Parathyroid adenoma (tissue), 2 donors: ENCODE data around the gene SURF6.

ENCODE experiments used
- H2AFZ ChIP-seq: fragments of 300-600 bp; sonication (generic); one replicate; pipeline ENCODE4 v1.7.0; 2017; ENCODE audit warnings: antibody characterized with exemption, mild to moderate bottlenecking
- H3K27ac ChIP-seq: fragments of 300-600 bp; sonication (generic); one replicate; pipeline ENCODE4 v1.7.0; 2017
- H3K27me3 ChIP-seq: fragments of 300-600 bp; sonication (generic); one replicate; pipeline ENCODE4 v1.7.0; 2017; ENCODE audit warnings: low read length; ENCODE audit not compliant: control insufficient read depth, insufficient read depth
- H3K36me3 ChIP-seq: fragments of 300-600 bp; sonication (generic); one replicate; pipeline ENCODE4 v1.7.0; 2017; ENCODE audit warnings: low read length; ENCODE audit not compliant: control insufficient read depth, insufficient read depth
- H3K4me1 ChIP-seq: fragments of 300-600 bp; sonication (generic); one replicate; pipeline ENCODE4 v1.7.0; 2017; ENCODE audit warnings: control low read depth
- H3K4me2 ChIP-seq: fragments of 300-600 bp; sonication (generic); one replicate; pipeline ENCODE4 v1.7.0; 2017; ENCODE audit warnings: low read length
- H3K4me3 ChIP-seq: fragments of 300-600 bp; sonication (generic); one replicate; pipeline ENCODE4 v1.7.0; 2017; ENCODE audit warnings: low read depth, low read length
- H3K79me2 ChIP-seq: fragments of 300-600 bp; sonication (generic); one replicate; pipeline ENCODE4 v1.7.0; 2017; ENCODE audit warnings: control low read depth
- H3K9ac ChIP-seq: fragments of 300-600 bp; sonication (generic); one replicate; pipeline ENCODE4 v1.7.0; 2017; ENCODE audit warnings: mild to moderate bottlenecking
- H3K9me3 ChIP-seq: fragments of 300-600 bp; sonication (generic); one replicate; pipeline ENCODE4 v1.7.0; 2017; ENCODE audit warnings: low read length; ENCODE audit not compliant: control insufficient read depth
- TF ChIP-seq, protein P1 (sequence below): fragments of 300-600 bp; sonication (generic); IDR thresholded peaks from one replicate; pipeline ENCODE4 v1.7.0; 2017; ENCODE audit warnings: antibody characterized with exemption, mild to moderate bottlenecking
- donor health status: primary hyperparathyroidism.

The SURF6 gene

DNA sequence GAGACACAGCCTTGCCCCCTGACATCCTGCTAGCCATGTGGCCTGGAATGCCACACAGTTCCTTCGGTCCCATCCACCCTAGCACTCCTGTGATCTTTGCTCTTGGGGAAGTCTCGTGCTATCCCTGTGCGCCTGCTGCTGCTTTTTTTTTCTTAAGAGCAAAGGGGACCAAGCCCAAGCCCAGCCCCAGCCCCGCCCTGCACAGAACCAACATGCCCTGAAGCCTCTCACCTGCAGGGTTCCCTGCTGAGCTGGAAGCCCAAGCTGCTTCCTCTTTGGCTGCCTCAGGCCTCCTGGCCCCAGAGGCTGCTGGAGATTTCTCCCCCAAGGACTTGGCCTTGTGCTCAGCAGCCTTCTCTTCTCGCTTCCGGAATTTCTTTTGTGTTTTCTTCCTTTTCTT, 1.8 kb downstream of the SURF6 start:
- no peak overlapping the region for H2AFZ ChIP-seq
- H3K27ac ChIP-seq, result no peak overlapping the region
- no peak overlapping the region for H3K4me3 ChIP-seq
- H3K9me3 ChIP-seq, result no peaks in the 10 kb centered on the region
- TF ChIP-seq, protein P1, sequence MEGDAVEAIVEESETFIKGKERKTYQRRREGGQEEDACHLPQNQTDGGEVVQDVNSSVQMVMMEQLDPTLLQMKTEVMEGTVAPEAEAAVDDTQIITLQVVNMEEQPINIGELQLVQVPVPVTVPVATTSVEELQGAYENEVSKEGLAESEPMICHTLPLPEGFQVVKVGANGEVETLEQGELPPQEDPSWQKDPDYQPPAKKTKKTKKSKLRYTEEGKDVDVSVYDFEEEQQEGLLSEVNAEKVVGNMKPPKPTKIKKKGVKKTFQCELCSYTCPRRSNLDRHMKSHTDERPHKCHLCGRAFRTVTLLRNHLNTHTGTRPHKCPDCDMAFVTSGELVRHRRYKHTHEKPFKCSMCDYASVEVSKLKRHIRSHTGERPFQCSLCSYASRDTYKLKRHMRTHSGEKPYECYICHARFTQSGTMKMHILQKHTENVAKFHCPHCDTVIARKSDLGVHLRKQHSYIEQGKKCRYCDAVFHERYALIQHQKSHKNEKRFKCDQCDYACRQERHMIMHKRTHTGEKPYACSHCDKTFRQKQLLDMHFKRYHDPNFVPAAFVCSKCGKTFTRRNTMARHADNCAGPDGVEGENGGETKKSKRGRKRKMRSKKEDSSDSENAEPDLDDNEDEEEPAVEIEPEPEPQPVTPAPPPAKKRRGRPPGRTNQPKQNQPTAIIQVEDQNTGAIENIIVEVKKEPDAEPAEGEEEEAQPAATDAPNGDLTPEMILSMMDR, result no peak
- no peaks in the 10 kb centered on the region for H3K27me3 ChIP-seq
- peaks cover 7% of the 10 kb centered on the region for H3K4me1 ChIP-seq
- no peak overlapping the region for H3K4me2 ChIP-seq
- no peak overlapping the region for H3K9ac ChIP-seq
- H3K36me3 ChIP-seq, result no peaks in the 10 kb centered on the region
- H3K79me2 ChIP-seq, result no peaks in the 10 kb centered on the region

DNA sequence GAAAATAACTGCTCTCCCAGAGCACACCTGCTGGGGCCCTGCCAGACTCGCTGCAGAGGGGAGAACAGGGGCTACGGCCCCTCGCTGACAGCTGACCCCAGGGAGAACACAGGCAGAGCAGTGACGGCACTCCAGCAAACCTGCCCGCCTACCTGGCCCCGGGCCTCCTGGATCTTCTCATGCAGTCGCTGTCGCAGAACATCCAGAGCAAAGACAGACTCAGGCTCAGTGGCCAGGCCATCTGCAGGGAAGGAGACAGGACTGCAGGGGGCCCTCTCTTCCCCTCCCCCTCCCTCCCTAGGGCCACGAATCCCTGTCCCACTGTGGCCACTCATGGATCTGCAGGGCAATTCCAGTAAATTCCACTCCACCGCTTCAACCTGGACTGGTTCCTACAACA, 2.4 kb downstream of the SURF6 start:
- Histone ChIP-seq H3K9ac (no peak overlapping the region), H2AFZ (no peak overlapping the region), H3K4me1 (peaks cover 7% of the 10 kb centered on the region), H3K9me3 (no peaks in the 10 kb centered on the region), H3K79me2 (no peaks in the 10 kb centered on the region), H3K27me3 (no peaks in the 10 kb centered on the region), H3K36me3 (no peaks in the 10 kb centered on the region), H3K4me2 (no peak overlapping the region), H3K27ac (no peak overlapping the region), H3K4me3 (no peak overlapping the region)
- TF ChIP-seq, protein P1, result no peak

DNA sequence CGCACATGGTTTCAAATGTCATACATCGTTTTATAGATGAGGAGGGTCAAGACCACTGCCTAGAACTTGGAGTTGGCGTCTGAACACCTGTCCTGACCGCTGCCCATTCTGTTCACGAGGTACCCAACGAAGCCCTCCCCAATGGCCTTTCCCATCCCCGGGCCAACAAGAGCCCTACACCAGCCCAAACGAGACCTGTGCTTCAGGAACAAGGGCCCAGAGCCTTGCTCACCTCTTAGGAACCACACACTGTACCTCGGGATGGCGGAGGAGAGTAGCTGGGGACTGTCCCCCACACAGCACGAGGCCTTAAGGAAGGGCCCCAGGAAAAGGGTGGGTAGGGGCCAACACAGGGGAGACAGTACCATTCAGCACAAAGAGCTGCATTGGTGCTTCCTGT, 3.0 kb downstream of the SURF6 start:
- H3K27ac ChIP-seq, result no peak overlapping the region
- no peaks in the 10 kb centered on the region for H3K9me3 ChIP-seq
- H3K36me3 ChIP-seq, result no peaks in the 10 kb centered on the region
- no peak overlapping the region for H2AFZ ChIP-seq
- peaks cover 7% of the 10 kb centered on the region for H3K4me1 ChIP-seq
- H3K9ac ChIP-seq, result no peak overlapping the region
- H3K79me2 ChIP-seq, result no peaks in the 10 kb centered on the region
- no peaks in the 10 kb centered on the region for H3K27me3 ChIP-seq
- no peak overlapping the region for H3K4me2 ChIP-seq
- no peak overlapping the region for H3K4me3 ChIP-seq
- TF ChIP-seq, protein P1, result no peak

DNA sequence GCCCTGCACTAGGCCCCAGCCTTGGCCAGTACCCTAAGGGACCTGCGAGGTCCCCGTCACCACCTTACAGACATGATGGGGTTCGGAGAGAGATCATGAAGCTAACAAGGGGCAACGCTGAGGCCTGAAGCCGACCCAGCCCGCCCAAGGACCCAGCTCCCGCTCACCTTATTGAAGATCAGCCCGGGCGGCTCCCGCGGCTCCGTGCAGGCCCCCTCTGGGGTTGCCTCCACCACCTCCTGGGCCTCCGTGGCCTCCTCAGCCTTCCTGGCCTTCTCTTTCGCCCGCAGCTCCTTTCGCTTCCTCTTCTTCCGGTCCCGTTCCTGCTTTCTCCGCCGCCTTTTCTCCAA, 3.6 kb downstream of the SURF6 start:
- Histone ChIP-seq H3K27me3 (no peaks in the 10 kb centered on the region), H3K36me3 (no peaks in the 10 kb centered on the region), H3K4me1 (peaks cover 7% of the 10 kb centered on the region), H2AFZ (no peak overlapping the region), H3K9ac (no peak overlapping the region), H3K27ac (no peak overlapping the region), H3K4me3 (no peak overlapping the region), H3K79me2 (no peaks in the 10 kb centered on the region), H3K4me2 (no peak overlapping the region), H3K9me3 (no peaks in the 10 kb centered on the region)
- TF ChIP-seq, protein P1, result no peak

DNA sequence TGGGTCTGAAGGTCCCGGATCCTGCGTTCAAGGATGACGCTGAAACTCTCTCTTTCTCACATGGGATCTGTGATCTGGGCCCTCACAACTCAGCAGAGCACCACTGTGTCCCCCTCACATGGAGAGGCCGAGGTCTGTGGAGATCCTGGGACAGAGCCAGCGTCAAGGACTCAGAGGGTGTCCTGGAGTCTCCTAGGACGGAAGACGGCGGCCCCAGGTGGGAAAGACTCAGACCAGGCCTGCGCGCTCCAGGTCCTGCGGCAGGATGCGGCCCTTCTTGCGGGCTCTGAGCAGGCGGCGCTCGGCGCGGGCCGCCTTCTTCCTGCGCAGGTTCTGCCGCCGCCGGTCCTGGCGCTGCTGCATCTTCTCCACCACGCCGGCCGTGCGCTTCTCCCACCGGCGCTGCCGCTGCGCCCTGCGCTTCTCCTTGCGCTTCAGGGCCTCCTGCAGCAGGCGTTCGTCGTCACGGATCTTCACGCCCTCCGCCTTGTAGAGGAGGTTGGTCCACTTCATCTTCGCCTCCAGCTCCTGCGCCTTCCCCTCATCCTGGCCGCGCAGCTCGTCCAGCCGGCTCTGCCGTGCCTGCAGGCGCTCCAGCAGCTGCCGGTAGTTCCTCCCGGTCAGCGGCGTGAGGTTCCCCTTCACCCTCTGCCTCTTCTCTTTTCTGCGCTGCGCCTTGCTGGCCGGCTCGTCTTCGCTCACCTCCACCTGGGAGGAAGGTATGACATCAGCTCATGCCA, 4.2 kb downstream of the SURF6 start:
- Histone ChIP-seq H3K9ac (no peak overlapping the region), H2AFZ (no peak overlapping the region)

More for the DNA sequence above, 4.2 kb downstream of the SURF6 start:
- H3K79me2 ChIP-seq, result no peaks in the 10 kb centered on the region
- no peak overlapping the region for H3K4me2 ChIP-seq
- TF ChIP-seq, protein P1, result no peak
- H3K36me3 ChIP-seq, result no peaks in the 10 kb centered on the region
- no peaks in the 10 kb centered on the region for H3K27me3 ChIP-seq
- no peaks in the 10 kb centered on the region for H3K9me3 ChIP-seq
- no peak overlapping the region for H3K27ac ChIP-seq
- peaks cover 7% of the 10 kb centered on the region for H3K4me1 ChIP-seq
- H3K4me3 ChIP-seq, result no peak overlapping the region
